Keratinocyte (primary cell): ENCODE results near the gene UPK1B. TPM values are rescaled to one million over a fixed set of nuclear protein-coding genes. Genes with fewer than 3 reads are reported as not detected.

Source experiments
- DNase-seq: peaks from one replicate; pipeline ENCODE4 v3.0.0-alpha.2; 2011; ENCODE audit warnings: low read depth, missing footprints, low spot score
- FAIRE-seq: peaks from 2 replicates; lab custom pipeline; 2011; peaks lifted over from hg19 to GRCh38; lab: Jason Lieb, UNC
- H2AFZ ChIP-seq: 2 replicates; pipeline ENCODE4 v1.6.0; 2012; ENCODE audit warnings: low read length, control low read depth, inconsistent platforms; ENCODE audit not compliant: control insufficient read depth
- H3K27ac ChIP-seq: 2 replicates; pipeline ENCODE4 v1.5.1; 2011; ENCODE audit warnings: low read length; ENCODE audit not compliant: control insufficient read depth, insufficient read depth
- H3K27me3 ChIP-seq: 3 replicates; pipeline ENCODE4 v1.6.0; 2011; ENCODE audit warnings: low read length; ENCODE audit not compliant: control insufficient read depth, insufficient read depth; ENCODE audit errors: extremely low read depth
- H3K36me3 ChIP-seq, 2 experiments: 2 replicates in 1 of 2; 3 replicates in 1 of 2; pipeline ENCODE4 v1.5.1; 2011; ENCODE audit warnings: low read length in 2 of 2, mild to moderate bottlenecking in 1 of 2; ENCODE audit not compliant: control insufficient read depth in 2 of 2, insufficient read depth in 2 of 2; ENCODE audit errors: extremely low read depth in 1 of 2
- H3K4me1 ChIP-seq: 3 replicates; pipeline ENCODE4 v1.5.1; 2011; ENCODE audit warnings: low read length; ENCODE audit not compliant: control insufficient read depth, insufficient read depth; ENCODE audit errors: extremely low read depth
- H3K4me2 ChIP-seq: 3 replicates; pipeline ENCODE4 v1.6.0; 2011; ENCODE audit warnings: low read depth, low read length; ENCODE audit not compliant: control insufficient read depth, insufficient read depth; ENCODE audit errors: extremely low read depth
- H3K4me3 ChIP-seq, 3 experiments: fragments of 200-600 bp in 1 of 3; sonication (generic) in 1 of 3; 2 replicates in 2 of 3; 3 replicates in 1 of 3; pipeline ENCODE4 v1.5.1; 2011 to 2016; ENCODE audit warnings: low read length in 3 of 3, mild to moderate bottlenecking in 3 of 3, control low read depth in 2 of 3, inconsistent platforms in 1 of 3, low read depth in 1 of 3, mixed read lengths in 1 of 3, mixed run types in 1 of 3, moderate library complexity in 1 of 3; ENCODE audit not compliant: control insufficient read depth in 2 of 3, insufficient read depth in 2 of 3; ENCODE audit errors: extremely low read depth in 1 of 3
- H3K79me2 ChIP-seq: 2 replicates; pipeline ENCODE4 v1.6.0; 2012; ENCODE audit warnings: low read length; ENCODE audit not compliant: control insufficient read depth, insufficient read depth
- H3K9ac ChIP-seq: 3 replicates; pipeline ENCODE4 v1.6.0; 2011; ENCODE audit warnings: low read length; ENCODE audit not compliant: control insufficient read depth, insufficient read depth; ENCODE audit errors: extremely low read depth
- H3K9me1 ChIP-seq: 3 replicates; pipeline ENCODE4 v1.6.0; 2011; ENCODE audit warnings: low read length; ENCODE audit not compliant: control insufficient read depth, insufficient read depth; ENCODE audit errors: extremely low read depth
- H3K9me3 ChIP-seq: 2 replicates; pipeline ENCODE4 v1.5.1; 2012; ENCODE audit warnings: low read depth, low read length; ENCODE audit not compliant: control insufficient read depth
- H4K20me1 ChIP-seq: 3 replicates; pipeline ENCODE4 v1.6.0; 2011; ENCODE audit warnings: low read length; ENCODE audit not compliant: control insufficient read depth, insufficient read depth; ENCODE audit errors: extremely low read depth
- CTCF ChIP-seq, 3 experiments: IDR thresholded peaks in 1 of 3; conservative IDR thresholded peaks in 1 of 3; optimal IDR thresholded peaks in 1 of 3; 2 replicates in 2 of 3; 3 replicates in 1 of 3; pipeline versions ENCODE3 to v1.5.1; 2011; ENCODE audit warnings: low read length in 3 of 3, mild to moderate bottlenecking in 3 of 3, moderate library complexity in 2 of 3, control low read depth in 1 of 3, inconsistent platforms in 1 of 3; ENCODE audit not compliant: insufficient read depth in 2 of 3; ENCODE audit errors: extremely low read depth in 1 of 3
- EZH2 ChIP-seq: IDR thresholded peaks from one replicate; pipeline ENCODE4 v1.6.1; 2012; ENCODE audit warnings: inconsistent platforms, mild to moderate bottlenecking, low read length, moderate library complexity
- dilution Hi-C: fragments of 300-500 bp; cut with MboI; formaldehyde crosslinking; loops from one replicate; pipeline ENCODE4 v1.7.0; 2020; ENCODE audit warnings: low sequenced_read_pairs; ENCODE audit not compliant: extremely low pct_ligation_motif_present
- polyA plus RNA-seq, 5 experiments: library from polyadenylated mRNA; depleted of rRNA in 3 of 5; stranded (reverse) in 3 of 5; stranded (forward) in 1 of 5; unstranded in 1 of 5; fragments of >200 nt; gene quantifications; 1 replicate in 1 of 5; 2 replicates in 3 of 5; 3 replicates in 1 of 5; pipeline versions ENCODE4 v1.2.1 to v1.2.3, GENCODE V29; 2011 to 2012; ENCODE audit warnings: missing spikeins in 2 of 5, low read depth in 1 of 5, low replicate concordance in 1 of 5

Gene UPK1B
- polyA plus RNA-seq, 1 donor (not counting 4 experiments of a cell fraction or from before 2014, with no cell fraction given) = 54.6 TPM

DNA sequence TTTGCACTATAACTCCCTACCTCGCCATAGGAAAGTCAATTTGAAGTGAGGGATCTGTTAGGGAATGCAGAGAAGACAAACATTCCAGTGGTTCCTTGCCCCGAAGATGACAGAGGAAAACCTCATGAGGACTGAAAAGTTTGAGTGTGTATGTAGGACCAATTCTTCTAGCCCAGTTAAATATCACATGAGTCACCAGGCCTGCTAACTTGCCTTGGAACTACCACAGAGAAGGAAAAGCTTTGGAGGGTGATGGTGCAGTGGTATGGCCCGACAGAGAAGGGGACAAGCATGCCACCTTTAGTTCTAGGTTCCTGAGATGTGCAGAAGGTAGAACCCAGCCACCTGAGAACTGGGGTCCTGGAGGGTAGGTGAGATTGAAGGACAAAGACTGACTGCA, 2.6 kb upstream of the UPK1B start:
- H3K9me3 ChIP-seq = no peaks in the 10 kb centered on the region
- H4K20me1 ChIP-seq = no peaks in the 10 kb centered on the region
- peaks cover 4% of the 10 kb centered on the region for H3K4me1 ChIP-seq
- H3K27ac ChIP-seq = no peak overlapping the region
- TF ChIP-seq EZH2 = no peak
- TF ChIP-seq CTCF (optimal IDR thresholded peaks at IDR 0.05 in 1 of 3, IDR thresholded peaks at IDR 0.05 in 1 of 3, conservative IDR thresholded peaks at IDR 0.05 in 1 of 3; ENCODE audit: extremely low read depth in 1 of 3, insufficient read depth in 2 of 3, low read length in 3 of 3) = no peak
- H3K36me3 ChIP-seq = no peaks in the 10 kb centered on the region
- no peaks in the 10 kb centered on the region for H3K9me1 ChIP-seq
- no peak overlapping the region for H3K4me2 ChIP-seq
- dilution Hi-C loops = no loop called here
- H3K79me2 ChIP-seq = no peaks in the 10 kb centered on the region
- FAIRE-seq = no peak
- no peak overlapping the region for H2AFZ ChIP-seq
- H3K4me3 ChIP-seq = no peak overlapping the region
- no peak for DNase-seq
- no peaks in the 10 kb centered on the region for H3K27me3 ChIP-seq
- no peak overlapping the region for H3K9ac ChIP-seq

GRCh38 chr3:119175872-119176756, 2.7 kb downstream of the UPK1B start:
- Histone ChIP-seq H3K27me3 (no peaks in the 10 kb centered on the region), H3K4me1 (peaks cover 22% of the 10 kb centered on the region), H3K36me3 (no peaks in the 10 kb centered on the region), H3K9me1 (no peaks in the 10 kb centered on the region), H3K9me3 (no peaks in the 10 kb centered on the region), H3K9ac (peak overlapping the region; percentile 56), H3K4me2 (peak overlapping the region; percentile 77), H3K4me3 (peak overlapping the region in 2 of 3 experiments; percentile 19 to 28), H4K20me1 (no peaks in the 10 kb centered on the region), H2AFZ (peak overlapping the region; percentile 78), H3K79me2 (no peaks in the 10 kb centered on the region), H3K27ac (peak overlapping the region; percentile 82)
- DNase-seq = no peak
- FAIRE-seq = peak; percentile 41
- dilution Hi-C loops = no loop called here
- no peak for TF ChIP-seq CTCF (optimal IDR thresholded peaks at IDR 0.05 in 1 of 3, IDR thresholded peaks at IDR 0.05 in 1 of 3, conservative IDR thresholded peaks at IDR 0.05 in 1 of 3; ENCODE audit: extremely low read depth in 1 of 3, insufficient read depth in 2 of 3, low read length in 3 of 3)
- no peak for TF ChIP-seq EZH2
